Stimulated activated naive CD4-positive, alpha-beta T cell (primary cell): Measurements from ENCODE around the gene KLHDC4.
"Not testable (repeated sequence)": the region's sequence is repeated elsewhere in the genome, so short reads cannot be mapped to it uniquely, and the experiment has no call there.

ENCODE experiments used
- DNase-seq, 6 experiments: peaks; one replicate each; lab custom pipeline; 2025; lab: John Stamatoyannopoulos, UW

KLHDC4 gene

DNA sequence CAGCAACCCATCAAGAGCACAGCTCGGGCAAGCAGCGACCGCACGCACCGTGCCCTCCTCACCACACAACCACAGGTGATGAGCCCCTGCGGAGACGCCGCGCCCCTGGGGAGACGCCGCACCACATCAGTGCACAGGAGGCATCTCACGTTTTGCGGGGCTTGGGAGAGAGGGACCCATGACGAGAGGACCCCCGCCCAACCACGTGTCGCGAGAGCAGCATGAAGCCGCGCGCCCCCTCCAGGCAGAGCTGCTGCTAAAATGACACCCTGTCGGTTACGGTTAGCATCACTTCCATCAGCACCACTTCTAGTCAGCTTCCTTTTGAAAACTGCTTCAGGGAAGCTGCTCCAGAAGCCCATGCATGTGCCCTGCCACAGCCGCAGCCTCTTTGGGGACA is 45.3 kb downstream of the KLHDC4 start:
- DNase-seq: no peak

DNA sequence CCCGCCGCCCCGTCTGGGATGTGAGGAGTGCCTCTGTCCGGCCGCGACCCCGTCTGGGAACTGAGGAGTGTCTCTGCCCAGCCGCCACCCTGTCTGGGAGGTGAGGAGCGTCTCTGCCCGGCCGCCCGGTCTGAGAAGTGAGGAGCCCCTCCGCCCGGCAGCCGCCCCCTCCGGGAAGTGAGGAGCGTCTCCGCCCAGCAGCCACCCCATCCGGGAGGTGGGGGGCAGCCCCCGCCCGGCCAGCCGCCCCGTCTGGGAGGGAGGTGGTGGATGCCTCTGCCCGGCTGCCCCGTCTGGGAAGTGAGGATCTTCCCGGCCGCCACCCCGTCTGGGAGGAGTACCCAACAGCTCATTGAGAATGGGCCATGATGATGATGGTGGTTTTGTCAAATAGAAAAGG is 47.0 kb downstream of the KLHDC4 start:
- DNase-seq: not testable (repeated sequence)

DNA sequence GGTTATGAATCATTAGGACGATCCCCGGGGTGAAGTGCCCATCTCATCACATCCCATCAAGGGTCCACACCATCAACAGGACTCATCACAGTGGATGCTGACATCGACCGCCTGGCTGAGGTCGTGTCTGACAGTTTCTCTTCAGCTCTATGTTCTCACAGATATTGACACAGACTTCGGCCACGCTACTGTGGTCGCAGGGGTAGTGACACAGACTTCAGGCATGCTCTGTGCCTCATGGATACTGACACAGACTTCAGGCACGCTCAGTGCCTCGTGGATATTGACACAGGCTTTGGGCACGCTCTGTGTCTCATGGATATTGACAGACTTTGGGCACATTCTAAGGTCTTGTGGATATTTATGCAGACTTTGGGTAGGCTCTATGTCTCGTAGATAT is 50.1 kb downstream of the KLHDC4 start:
- DNase-seq: no peak

DNA sequence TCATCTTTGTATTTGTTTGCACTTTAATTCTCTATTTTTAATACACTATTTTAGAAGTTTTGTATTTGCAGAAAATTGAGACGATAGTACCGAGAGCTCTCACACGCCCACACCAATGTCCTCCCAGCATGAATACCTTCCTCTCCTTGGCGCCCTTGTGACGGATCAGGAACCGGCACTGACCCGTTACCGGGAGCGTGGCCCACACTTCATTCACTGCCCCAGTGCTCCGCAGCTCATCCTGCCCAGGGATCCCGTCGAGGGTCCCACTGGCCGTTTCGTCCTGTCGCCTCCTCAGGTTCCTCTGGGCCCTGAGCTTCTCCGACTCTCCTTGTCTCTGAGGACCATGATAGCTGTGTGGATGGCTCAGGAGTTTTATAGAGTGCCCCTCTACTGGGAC is 50.6 kb downstream of the KLHDC4 start:
- DNase-seq: no peak

DNA sequence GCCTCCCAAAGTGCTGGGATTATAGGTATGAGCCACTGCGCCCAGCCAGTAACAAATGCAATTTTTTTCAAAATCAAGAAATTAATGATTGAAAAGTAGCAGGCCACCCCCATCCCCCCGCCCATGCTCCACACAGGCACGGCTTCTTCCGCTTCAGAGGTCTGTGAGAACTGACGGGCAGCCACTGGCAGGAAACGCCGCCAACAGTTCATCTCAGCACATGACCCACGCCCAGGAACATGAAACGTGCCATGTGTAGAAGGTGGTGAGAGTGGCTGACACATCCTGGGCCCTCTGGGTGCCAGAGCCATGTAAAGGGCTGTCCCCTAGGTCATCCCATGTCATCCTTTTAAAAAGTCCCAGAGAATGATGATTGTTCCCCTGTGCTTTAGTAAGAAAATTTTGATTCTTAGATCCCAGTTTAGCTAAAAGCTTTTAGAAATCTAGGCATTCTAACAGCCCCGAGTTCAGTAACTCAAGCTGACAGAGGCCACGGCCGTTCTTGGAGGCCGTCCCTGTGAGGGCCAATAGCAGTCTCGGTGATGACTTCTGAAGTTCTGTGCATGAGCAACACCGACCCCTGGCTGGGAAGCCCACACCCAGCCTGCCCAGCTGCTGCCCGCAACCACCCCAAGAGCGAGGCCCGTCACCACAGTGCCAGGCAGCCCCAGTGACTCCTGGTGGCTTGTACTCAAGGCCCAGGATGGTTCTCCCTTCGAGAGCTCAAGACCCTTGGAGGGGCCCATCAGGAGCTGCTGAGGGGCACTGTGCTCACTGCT is 52.1 kb downstream of the KLHDC4 start:
- DNase-seq: peak in 5 of 6 experiments; percentile 14 to 63 (median 49)

DNA sequence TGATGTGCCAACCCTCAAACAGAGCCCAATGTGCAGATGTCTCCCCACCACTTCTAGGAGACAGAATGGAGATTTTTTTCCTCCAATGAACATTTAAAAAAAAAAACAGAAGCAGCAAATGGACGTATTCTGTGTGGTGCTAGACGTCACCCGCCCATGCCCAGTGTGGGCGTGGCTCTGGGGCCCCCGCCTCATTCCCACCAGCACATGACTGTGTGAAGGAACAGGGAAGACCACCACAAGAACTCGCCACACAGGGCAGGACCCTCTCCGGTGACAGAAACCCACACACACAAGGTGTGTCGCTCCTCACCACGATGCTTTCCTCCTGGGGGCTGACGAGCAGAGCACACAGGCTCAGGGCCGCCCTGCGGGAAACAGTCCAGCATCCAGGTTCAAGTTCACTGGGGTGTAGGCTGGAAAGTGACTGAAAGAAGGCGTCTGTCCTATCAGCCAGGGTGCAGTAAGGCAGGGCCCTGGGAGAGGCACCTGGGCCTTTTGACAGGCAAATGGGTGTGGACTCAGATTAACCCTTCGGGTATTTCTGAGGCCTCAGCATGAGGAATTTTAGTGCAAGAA is 53.5 kb downstream of the KLHDC4 start:
- DNase-seq: no peak

DNA sequence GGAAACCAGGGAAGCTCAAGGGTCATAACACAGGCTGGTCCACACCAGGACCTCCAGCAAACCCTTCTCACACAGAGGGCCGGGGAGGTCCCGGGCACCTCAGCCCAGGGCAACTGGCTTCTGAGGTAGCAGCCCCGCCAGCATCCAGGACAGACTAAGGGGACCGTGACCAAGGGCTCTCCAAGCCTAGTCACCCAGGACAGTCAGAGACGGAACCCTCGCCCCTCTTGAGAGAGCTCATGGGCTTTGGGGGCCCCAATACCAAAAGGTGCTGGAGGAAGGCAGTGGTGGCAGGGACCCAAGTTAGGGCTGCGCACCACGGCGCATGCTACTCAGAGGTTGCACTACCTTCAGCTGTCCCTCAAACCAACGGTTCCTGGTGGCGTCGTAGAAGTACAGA is 54.9 kb downstream of the KLHDC4 start:
- no peak for DNase-seq

DNA sequence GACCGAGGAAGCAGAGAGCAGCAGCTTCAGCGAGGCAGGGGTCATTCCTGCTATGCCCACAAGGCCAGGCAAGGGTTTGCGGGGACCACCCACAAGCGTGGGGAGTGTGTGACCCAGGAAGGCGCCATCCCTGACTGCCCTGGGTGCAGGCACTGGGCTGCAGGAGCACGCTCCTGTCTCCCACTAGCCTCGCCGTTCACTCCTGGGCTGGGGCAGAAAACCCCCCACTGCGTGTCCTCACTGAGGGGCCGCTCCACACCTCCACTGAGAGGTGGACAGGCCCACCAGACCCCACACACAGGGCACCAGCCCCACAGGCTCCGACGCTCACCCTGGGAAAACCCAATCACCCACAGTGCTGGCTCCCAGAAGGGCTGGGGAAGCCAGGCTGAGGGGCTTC is 56.1 kb downstream of the KLHDC4 start:
- no peak for DNase-seq

DNA sequence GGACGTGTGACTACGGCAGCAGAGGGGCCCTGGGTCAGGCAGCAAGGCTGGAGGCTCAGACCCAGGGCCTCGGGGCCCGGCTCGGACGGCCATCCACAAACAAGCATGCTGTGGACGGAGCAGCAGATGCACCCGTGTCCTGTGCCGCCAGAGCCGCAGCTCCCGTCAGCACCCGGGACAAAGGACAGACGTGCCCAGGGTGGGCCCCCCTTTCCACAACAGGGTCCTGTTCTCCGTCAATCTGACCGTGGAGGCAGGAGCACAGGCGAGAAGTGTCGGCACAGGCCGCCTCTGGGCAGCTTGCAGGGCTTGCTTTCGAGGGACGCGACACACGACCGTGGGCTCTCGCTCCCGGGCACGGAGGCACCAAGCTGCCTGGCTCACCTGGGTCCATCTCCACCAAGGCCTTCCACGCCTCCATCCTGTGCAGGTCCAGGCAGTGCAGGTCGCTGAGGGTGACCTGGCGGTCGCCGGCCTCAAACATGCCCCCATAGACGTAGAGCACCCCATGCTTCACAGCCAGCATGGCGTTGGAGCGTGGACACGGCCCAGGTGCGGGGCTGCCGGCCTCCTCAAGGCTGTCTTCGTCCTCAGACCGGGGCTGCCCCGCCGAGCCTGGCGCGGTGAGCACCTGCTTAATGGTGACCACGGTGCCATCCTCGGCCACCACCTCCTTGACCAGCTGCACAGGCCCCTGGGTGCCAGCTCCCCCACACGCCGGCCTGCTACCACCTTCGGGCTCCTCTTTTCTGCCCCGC is 56.7 kb downstream of the KLHDC4 start:
- DNase-seq: no peak

DNA sequence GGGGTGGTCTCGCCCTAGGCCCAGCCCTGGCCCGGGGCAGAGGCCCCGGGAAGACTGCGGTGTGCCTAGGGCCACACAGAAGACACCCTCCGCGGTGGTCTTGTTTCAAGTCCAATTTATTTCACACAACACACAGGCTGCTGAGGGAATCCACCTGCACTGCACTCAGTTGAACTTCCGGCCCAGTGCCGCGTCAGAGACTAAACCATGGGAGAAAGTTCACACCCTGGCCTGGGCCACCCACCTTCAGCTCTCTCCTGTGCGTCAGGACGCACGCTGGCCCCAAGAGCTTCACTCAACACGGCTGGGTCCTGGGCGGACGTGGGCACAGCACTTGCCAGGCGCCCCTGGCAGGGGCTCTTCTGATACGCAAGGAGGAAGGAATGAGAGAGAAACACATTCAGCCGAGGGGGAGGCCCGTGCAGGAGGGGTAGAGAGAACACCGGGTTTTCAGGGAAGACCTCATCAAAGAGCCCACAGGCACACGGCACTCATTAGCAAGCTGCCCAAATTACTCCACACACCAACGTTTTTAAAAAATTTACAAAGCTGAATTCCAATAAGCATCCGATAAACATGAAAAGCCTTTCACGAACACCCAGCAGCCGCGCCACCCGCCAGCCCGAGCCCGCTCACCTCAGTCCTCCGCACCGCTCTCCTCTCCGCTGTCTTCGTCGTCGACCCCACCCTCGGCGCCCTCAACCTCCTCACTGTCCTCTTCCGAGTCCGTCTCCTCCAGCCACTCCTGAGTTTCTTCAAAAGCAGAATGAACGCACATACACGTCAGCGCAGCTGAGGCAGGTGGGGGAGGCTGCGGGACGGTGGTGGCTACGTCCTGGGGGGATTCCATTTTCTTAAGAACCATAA is 57.8 kb downstream of the KLHDC4 start:
- DNase-seq: no peak

DNA sequence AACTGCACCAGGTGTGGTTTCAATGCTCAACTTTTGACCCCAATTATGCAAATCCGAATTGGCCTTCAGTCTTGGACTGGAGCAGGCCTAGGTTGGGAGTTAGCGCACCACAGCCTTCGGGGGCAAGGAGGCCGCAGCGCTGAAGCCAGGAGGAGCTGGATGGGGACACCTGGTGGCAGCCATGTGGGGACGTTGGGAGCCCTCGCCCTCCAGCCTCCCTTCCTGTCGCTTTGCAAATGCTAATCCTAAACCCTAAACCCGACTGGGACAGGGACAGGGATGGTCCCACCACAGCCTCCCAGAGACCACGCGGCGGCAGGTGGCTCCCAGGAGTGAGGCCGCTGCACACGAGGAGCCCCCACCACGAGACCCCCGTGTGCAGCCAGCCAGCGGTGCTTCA is 58.7 kb downstream of the KLHDC4 start:
- DNase-seq: no peak

DNA sequence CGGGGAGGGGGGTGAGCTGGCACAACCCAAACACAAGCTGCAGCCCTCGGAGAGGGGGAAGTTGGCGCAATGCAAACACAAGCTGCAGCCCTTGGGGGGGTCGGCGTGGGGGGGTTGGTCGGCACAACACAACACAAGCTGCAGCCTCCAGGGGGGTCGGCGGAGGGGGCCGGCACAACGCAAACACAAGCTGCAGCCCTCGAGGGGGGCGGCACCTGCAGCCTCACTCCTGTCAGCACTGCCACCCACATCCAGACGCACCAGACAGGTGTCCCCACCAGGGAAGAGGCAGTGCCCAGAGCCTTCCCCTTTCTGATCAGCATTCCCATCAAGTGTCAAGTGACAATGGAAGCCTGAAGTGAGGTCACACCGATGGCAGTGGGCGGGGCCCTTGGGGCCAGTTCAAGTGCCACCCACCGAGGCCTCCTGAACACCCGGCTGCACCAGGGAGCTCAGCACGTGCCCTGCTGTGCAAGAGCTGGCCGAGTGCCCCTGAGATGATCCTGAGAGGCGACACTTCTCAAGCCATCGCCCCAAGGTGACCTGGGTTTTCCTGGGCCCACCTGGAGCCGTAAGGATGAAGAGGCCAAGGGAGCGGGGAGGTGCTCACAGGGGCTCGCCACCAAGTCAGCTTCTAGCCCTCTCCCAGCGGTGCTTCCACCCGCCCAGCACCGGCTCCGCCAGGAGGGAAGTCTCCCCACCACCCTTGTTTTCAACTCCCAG is 59.3 kb downstream of the KLHDC4 start:
- DNase-seq: no peak

DNA sequence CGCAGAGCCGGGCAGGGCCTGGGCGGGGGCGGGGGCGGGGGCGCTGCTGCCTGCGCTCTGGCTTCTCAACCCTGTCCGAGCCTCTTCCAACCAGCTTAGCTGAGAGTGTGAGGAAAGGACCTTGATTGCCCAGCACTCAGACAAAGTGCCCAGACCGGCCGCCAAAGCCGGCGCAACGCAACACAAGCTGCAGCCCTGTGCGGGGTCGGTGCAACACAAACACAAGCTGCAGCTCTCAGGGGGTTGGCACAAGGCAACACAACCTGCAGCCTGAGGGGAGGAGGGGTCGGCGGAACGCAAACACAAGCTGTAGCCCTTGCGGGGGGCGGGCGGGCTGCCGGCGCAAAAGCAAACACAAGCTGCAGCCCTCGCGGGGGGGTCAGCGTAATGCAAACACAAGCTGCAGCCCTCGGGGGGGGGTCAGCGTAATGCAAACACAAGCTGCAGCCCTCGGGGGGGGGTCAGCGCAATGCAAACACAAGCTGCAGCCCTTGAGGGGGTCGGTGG is 60.0 kb downstream of the KLHDC4 start:
- DNase-seq: no peak

DNA sequence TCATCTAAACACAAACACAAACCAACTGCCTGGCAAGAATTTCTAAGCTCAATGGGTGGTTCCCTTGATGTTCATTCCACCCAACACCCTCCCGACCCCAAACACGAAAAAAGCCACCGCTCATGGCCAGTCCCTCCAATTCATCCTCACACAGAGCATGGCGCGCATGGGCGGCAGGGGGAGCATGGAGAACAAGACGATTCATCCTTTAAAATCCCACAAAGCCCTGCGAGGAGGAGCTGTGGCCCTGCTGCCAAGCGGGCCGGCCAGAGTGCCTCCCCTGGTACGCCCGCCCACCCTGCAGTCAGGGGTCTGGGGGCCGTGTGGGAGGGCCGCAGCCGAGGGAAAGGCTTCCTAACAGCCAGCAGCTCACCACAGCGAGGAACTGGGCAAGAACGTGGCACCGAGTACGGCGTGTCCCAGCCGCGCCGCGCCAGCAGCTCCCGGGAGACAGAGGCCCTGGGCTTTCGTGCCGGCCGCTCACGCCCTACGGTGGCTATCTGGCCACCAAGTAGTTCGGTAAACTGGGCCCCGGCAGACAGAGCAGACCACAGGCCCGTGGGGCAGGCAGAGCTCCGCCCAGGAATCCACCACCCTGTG is 60.9 kb downstream of the KLHDC4 start:
- no peak for DNase-seq

DNA sequence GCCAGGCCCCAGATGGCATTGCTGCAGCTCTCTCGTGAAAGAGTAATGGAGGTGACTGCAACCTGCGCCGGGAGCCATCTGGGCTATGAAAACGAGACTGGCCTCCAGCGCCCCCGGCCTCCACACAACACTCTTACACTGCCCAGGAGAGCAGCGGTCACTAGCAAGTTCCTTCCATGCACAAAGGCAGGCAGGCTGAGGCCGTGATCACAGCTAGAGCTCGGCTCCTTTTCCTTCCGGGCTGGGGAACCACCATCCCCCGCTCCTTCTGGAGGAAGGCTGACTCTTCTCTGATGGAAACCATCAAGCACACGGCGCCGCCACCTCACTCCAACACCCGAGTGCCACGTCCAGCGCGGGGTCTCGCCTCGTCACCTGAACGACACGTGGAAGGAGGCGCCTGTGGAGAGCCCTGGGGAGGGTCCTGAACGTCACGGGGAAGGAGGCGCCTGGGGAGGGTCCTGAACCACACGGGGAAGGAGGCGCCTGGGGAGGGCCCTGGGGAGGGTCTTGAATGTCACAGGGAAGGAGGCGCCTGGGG is 61.9 kb downstream of the KLHDC4 start:
- DNase-seq: no peak

DNA sequence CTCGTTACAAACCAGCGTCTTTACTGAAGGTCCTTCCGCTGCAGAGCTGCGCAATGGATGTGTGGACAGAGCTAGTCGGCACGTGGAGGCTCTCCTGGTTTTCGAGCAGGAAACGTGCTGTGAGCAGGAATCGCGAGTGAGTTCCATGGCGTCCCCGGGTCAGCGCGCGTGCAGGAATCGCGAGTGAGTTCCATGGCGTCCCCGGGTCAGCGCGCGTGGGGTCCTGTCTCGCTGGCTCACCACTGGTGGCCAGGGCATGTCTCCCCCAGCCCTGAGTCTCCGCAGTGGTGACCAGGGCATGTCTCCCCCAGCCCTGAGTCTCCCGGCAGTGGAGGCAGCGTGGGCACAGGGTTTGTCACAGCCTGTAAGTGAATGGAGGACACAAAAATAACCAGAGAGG is 62.7 kb downstream of the KLHDC4 start:
- DNase-seq: no peak

DNA sequence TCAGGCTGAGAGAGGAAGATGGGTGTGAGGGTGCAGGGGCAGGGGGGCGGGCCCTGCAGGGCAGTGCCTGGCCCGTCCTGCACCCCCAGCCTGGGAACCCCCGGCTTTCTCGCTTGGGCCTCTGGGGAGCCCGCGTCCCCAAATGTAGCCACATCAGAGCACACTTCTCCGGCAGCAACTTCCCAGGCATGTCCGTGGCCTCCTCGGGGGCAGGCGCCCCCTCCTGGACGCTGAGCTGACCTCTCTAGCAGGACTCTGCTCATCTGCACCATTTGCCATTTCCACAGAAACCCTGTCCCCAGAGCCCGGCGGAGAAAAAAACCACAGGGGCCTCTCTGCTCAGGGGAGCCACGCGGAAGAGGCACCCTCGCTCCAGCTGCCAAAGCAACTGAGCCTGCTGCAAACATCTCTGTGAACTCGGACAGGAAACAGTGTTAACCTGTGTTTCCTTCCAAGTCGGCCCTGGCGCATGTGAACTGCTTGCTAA is 63.4 kb downstream of the KLHDC4 start:
- DNase-seq: peak in 4 of 6 experiments; percentile 14 to 42 (median 26)

DNA sequence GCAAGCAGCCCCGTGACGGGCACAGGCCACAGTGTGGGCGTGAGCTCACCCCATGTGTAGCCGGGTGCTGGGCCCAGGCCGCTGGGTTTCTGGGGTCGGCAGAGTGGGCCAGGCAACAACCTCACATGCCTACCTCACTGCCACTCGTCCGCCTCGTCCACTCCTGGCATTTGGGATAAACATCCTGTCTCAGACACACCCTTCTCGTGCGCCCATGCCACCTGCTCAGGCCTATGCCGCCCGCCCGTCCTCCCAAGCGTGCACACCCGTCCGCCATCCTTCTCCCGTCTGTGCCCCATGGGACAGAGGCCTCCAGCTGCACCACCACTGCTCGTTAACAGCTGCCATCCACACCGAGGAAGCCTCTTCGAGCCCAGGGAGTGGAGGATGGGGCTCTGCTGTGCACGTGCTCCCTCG is 64.3 kb downstream of the KLHDC4 start:
- DNase-seq: peak in 1 of 6 experiments; percentile 15

DNA sequence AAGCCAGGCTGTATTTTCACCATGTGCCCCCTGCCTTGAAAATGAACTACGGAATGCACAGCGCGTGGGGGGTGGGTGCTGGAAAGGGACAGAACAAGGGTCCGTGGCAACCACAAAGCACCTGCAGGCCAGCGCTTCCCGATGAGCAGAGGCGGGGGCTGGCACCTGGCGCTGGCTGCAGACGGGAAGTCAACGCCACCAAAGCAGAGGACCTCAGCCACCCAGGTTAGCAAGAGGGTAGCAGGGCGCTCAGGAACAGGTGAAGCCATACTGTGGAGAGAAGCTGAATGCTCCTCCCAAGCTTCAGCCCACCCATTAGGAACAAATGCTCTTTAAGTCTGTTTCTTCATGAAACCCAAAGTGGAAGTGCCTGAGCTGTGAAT is 64.7 kb downstream of the KLHDC4 start:
- DNase-seq: peak in 1 of 6 experiments; percentile 16

DNA sequence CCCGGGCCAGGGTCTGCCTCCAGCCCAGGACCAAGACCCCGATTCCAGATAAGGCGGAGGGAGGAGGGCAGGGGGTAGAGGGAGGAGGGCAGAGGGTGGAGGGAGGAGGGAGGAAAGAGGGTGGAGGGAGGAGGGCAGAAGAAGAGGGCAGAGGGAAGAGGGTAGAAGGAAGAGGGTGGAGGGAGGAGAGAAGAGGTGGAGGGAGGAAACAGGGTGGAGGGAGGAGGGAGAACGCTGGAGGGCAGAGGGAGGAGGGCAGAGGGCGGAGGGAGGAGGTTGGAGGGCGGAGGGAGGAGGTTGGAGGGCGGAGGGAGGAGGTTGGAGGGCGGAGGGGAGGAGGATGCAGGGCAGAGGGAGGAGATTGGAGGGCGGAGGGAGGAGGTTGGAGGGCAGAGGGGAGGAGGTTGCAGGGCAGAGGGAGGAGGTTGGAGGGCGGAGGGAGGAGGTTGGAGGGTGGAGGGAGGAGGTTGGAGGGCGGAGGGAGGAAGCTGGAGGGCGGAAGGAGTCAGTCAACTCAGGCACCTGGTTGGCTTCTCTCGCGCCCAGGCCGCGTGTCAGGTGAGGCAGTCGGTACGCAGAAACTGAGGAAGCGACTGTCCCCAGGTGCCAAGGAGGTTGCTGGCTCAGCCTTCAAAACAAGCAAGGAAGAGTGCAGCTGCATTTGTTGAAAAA is 65.2 kb downstream of the KLHDC4 start:
- DNase-seq: peak in 3 of 6 experiments; percentile 14 to 20 (median 15)
